HepG2 (cell line): Measurements from ENCODE around the gene TRMT6. TPM values are rescaled to one million over a fixed set of nuclear protein-coding genes. Genes with fewer than 3 reads are reported as not detected.

Source experiments
- ATAC-seq: fragments of 200-7000 bp; cut with Tn5 transposase; 3 replicates; pipeline ENCODE4 v1.9.1; 2020; ENCODE audit warnings: mild to moderate bottlenecking, moderate library complexity
- BruUV-seq: library from RNA; stranded (reverse); fragments of 400-500 nt; replicated peaks from 2 replicates; lab custom pipeline; 2021; lab: Mats Ljungman, UMichigan
- CTCF ChIA-PET: fragments of 300-600 bp; formaldehyde crosslinking; extraction: SDS; loops from one replicate; lab custom pipeline; 2021; ENCODE audit warnings: low total read pairs, inconsistent platforms, low intra/inter-chr PET ratio; lab: Yijun Ruan, JAX
- POLR2A ChIA-PET: fragments of 350-600 bp; sonication (Branson Sonifier 250); formaldehyde crosslinking; loops from one replicate; lab custom pipeline; 2020; ENCODE audit warnings: antibody characterized with exemption, inconsistent platforms; lab: Yijun Ruan, JAX
- DNase-seq: peaks from one replicate; pipeline ENCODE4 v3.0.0-alpha.2; 2015; ENCODE audit warnings: low spot score
- FAIRE-seq: peaks from 3 replicates; lab custom pipeline; 2011; peaks lifted over from hg19 to GRCh38; lab: Jason Lieb, UNC
- H2AFZ ChIP-seq: one replicate; pipeline ENCODE4 v1.6.1; 2011; ENCODE audit warnings: low read length, inconsistent platforms
- H3K27ac ChIP-seq: fragments of 300-600 bp; 3 replicates; pipeline ENCODE4 v1.8.0; 2011; ENCODE audit warnings: mixed run types, mild to moderate bottlenecking, mixed read lengths, low read length, inconsistent platforms; ENCODE audit not compliant: insufficient read depth; ENCODE audit errors: extremely low read length
- H3K27me3 ChIP-seq, 2 experiments: fragments of 200-600 bp in 1 of 2; 2 replicates in 1 of 2; 3 replicates in 1 of 2; pipeline versions ENCODE4 v1.6.0 to v1.8.0; 2011; ENCODE audit warnings: low read length in 2 of 2, mild to moderate bottlenecking in 2 of 2, moderate library complexity in 2 of 2, inconsistent platforms in 1 of 2; ENCODE audit not compliant: insufficient read depth in 2 of 2, control insufficient read depth in 1 of 2
- H3K36me3 ChIP-seq, 2 experiments: fragments of 200-600 bp in 1 of 2; replicated peaks in 1 of 2; 2 replicates in 1 of 2; 3 replicates in 1 of 2; pipeline versions ENCODE4 v1.5.1 to v1.8.0; 2011; ENCODE audit warnings: low read length in 2 of 2, inconsistent platforms in 1 of 2; ENCODE audit not compliant: insufficient read depth in 2 of 2, control insufficient read depth in 1 of 2
- H3K4me1 ChIP-seq: 2 replicates; pipeline ENCODE4 v1.5.1; 2012; ENCODE audit warnings: low read length, inconsistent platforms; ENCODE audit not compliant: insufficient read depth
- H3K4me2 ChIP-seq: 2 replicates; pipeline ENCODE4 v1.6.0; 2011; ENCODE audit warnings: low read depth, low read length, inconsistent platforms
- H3K4me3 ChIP-seq, 3 experiments: fragments of 200-600 bp in 1 of 3; sonication (generic), shearing (Covaris generic) in 1 of 3; replicated peaks in 1 of 3; 2 replicates each; pipeline ENCODE4 v1.5.1; 2011 to 2016; ENCODE audit warnings: low read length in 3 of 3, inconsistent platforms in 2 of 3, low read depth in 2 of 3, mild to moderate bottlenecking in 2 of 3, control low read depth in 1 of 3, mixed read lengths in 1 of 3; ENCODE audit not compliant: insufficient read depth in 1 of 3
- H3K79me2 ChIP-seq: one replicate; pipeline ENCODE4 v1.6.1; 2011; ENCODE audit warnings: low read length, inconsistent platforms; ENCODE audit not compliant: insufficient read depth
- H3K9ac ChIP-seq: 2 replicates; pipeline ENCODE4 v1.6.0; 2011; ENCODE audit warnings: mild to moderate bottlenecking, low read depth, low read length, inconsistent platforms; ENCODE audit not compliant: insufficient read depth
- H3K9me3 ChIP-seq: 2 replicates; pipeline ENCODE4 v1.5.1; 2012; ENCODE audit warnings: mild to moderate bottlenecking, low read length
- H4K20me1 ChIP-seq: 2 replicates; pipeline ENCODE4 v1.6.0; 2011; ENCODE audit warnings: inconsistent platforms, mild to moderate bottlenecking, low read length, moderate library complexity; ENCODE audit not compliant: insufficient read depth
- GTF2F1 ChIP-seq: fragments of 150-350 bp; IDR thresholded peaks from 2 replicates; pipeline ENCODE4 v1.6.1; 2014; ENCODE audit warnings: low read length
- HINFP ChIP-seq: sonication (generic); formaldehyde crosslinking; IDR thresholded peaks from 2 replicates; pipeline ENCODE4 v1.4.0; 2020; ENCODE audit warnings: low read depth, mild to moderate bottlenecking, missing genetic modification reagents
- JUN ChIP-seq: sonication (generic); formaldehyde crosslinking; IDR thresholded peaks from 2 replicates; pipeline ENCODE4 v1.4.0; 2020; ENCODE audit warnings: mild to moderate bottlenecking, missing genetic modification reagents
- NR2F6 ChIP-seq, 2 experiments: IDR thresholded peaks; 2 replicates each; pipeline ENCODE4 v1.6.1; 2016; ENCODE audit warnings: antibody characterized with exemption in 1 of 2, mild to moderate bottlenecking in 1 of 2
- PHF5A ChIP-seq: IDR thresholded peaks from one replicate; pipeline ENCODE4 v1.6.1; 2018; ENCODE audit warnings: low read depth, missing genetic modification reagents; ENCODE audit not compliant: unreplicated experiment
- PRMT3 ChIP-seq: sonication (generic); formaldehyde crosslinking; IDR thresholded peaks from 2 replicates; pipeline ENCODE4 v1.8.1; 2022; ENCODE audit warnings: low read depth, mild to moderate bottlenecking, moderate library complexity, missing genetic modification reagents, borderline replicate concordance
- SATB2 ChIP-seq: sonication (generic); formaldehyde crosslinking; IDR thresholded peaks from 2 replicates; pipeline ENCODE4 v1.5.0; 2020; ENCODE audit warnings: missing genetic modification reagents
- SNRNP70 ChIP-seq: fragments of 200-400 bp; formaldehyde crosslinking; IDR thresholded peaks from 2 replicates; pipeline ENCODE4 v1.6.1; 2017; ENCODE audit warnings: mild to moderate bottlenecking, low read depth, low read length, moderate library complexity
- SOX5 ChIP-seq: IDR thresholded peaks from 2 replicates; pipeline ENCODE4 v1.6.1; 2016; ENCODE audit warnings: borderline replicate concordance
- WGBS: methylation state at CpG from one replicate; pipeline ENCODE4 v1.1.6; 2017; ENCODE audit warnings: low lambda C conversion rate; 5-methylcytosine and 5-hydroxymethylcytosine counted together
- in situ Hi-C: cut with HindIII; loops from 2 replicates; pipeline ENCODE4 v1.10.0; 2017; ENCODE audit warnings: low pct_unique_long_range_greater_than_20kb; ENCODE audit not compliant: extremely low pct_ligation_motif_present
- intact Hi-C: fragments of 100-400 bp; cut with micrococcal nuclease; formaldehyde crosslinking; loops from one replicate; pipeline ENCODE4 v1.10.0; 2022; ENCODE audit not compliant: unreplicated experiment
- polyA plus RNA-seq, 8 experiments: library from polyadenylated mRNA; depleted of rRNA in 3 of 8; stranded (reverse) in 7 of 8; unstranded in 1 of 8; fragments of >200 nt; fragmentation: Illumina TruSeq in 4 of 8; extraction: Trizol in 4 of 8; gene quantifications; 2 replicates each; pipeline versions ENCODE4 v1.2.1 to v1.2.3, GENCODE V29; 2011 to 2016; ENCODE audit warnings: low read depth in 4 of 8, missing spikeins in 1 of 8, mixed read lengths in 1 of 8; ENCODE audit not compliant: insufficient read depth in 1 of 8
- total RNA-seq, 5 experiments: library from RNA; depleted of rRNA; stranded (reverse); fragments of >200 nt; fragmentation: Illumina TruSeq; extraction: Trizol; gene quantifications; 2 replicates each; pipeline ENCODE4 v1.2.3, GENCODE V29; 2016; ENCODE audit warnings: low read depth in 1 of 5
- TF ChIP-seq, protein P1 (sequence below), 2 experiments: IDR thresholded peaks; 2 replicates each; pipeline ENCODE4 v1.6.1; 2011 to 2012; ENCODE audit warnings: low read length in 2 of 2, borderline replicate concordance in 1 of 2, low read depth in 1 of 2, mild to moderate bottlenecking in 1 of 2, moderate library complexity in 1 of 2

TRMT6 gene
- total and polyA plus RNA-seq, 2 of the 13 experiments (the other 11 are each of a cell fraction or from before 2014, with no cell fraction given) = 10.5 to 37.8 TPM

- BruUV-seq = no TSS peak
- FAIRE-seq (no peak), DNase-seq (no peak), ATAC-seq (no peak)
- H3K4me3 ChIP-seq = no peak overlapping the region
- H3K36me3 ChIP-seq = peaks cover 18 to 68% of the 10 kb centered on the region in 2 experiments
- intact Hi-C loops = no loop called here
- H3K4me2 ChIP-seq = no peak overlapping the region
- no peaks in the 10 kb centered on the region for H3K27me3 ChIP-seq
- no peak overlapping the region for H3K27ac ChIP-seq
- 94% methylated on average over 6 of the region's 6 CpGs for WGBS
- no peak overlapping the region for H2AFZ ChIP-seq
- in situ Hi-C loops = no loop called here
- H3K9ac ChIP-seq = no peak overlapping the region
- TF ChIP-seq JUN (CRISPR knock-in tag) (no peak), HINFP (CRISPR knock-in tag) (no peak), NR2F6 (IDR thresholded peaks at IDR 0.05) (no peak), NR2F6 (CRISPR knock-in tag; IDR thresholded peaks at IDR 0.05) (no peak), SATB2 (CRISPR knock-in tag) (no peak), SOX5 (CRISPR knock-in tag) (no peak), SNRNP70 (no peak), GTF2F1 (no peak), PRMT3 (no peak), PHF5A (no peak)
- TF ChIP-seq, protein P1, sequence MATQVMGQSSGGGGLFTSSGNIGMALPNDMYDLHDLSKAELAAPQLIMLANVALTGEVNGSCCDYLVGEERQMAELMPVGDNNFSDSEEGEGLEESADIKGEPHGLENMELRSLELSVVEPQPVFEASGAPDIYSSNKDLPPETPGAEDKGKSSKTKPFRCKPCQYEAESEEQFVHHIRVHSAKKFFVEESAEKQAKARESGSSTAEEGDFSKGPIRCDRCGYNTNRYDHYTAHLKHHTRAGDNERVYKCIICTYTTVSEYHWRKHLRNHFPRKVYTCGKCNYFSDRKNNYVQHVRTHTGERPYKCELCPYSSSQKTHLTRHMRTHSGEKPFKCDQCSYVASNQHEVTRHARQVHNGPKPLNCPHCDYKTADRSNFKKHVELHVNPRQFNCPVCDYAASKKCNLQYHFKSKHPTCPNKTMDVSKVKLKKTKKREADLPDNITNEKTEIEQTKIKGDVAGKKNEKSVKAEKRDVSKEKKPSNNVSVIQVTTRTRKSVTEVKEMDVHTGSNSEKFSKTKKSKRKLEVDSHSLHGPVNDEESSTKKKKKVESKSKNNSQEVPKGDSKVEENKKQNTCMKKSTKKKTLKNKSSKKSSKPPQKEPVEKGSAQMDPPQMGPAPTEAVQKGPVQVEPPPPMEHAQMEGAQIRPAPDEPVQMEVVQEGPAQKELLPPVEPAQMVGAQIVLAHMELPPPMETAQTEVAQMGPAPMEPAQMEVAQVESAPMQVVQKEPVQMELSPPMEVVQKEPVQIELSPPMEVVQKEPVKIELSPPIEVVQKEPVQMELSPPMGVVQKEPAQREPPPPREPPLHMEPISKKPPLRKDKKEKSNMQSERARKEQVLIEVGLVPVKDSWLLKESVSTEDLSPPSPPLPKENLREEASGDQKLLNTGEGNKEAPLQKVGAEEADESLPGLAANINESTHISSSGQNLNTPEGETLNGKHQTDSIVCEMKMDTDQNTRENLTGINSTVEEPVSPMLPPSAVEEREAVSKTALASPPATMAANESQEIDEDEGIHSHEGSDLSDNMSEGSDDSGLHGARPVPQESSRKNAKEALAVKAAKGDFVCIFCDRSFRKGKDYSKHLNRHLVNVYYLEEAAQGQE (IDR thresholded peaks at IDR 0.05; ENCODE audit: borderline replicate concordance in 1 of 2, low read depth in 1 of 2, low read length in 2 of 2) = no peak
- TF ChIP-seq, all 625 proteins: peak for 0
- ChIA-PET CTCF (no interaction called here), POLR2A (no interaction called here)
- Histone ChIP-seq H3K9me3 (no peaks in the 10 kb centered on the region), H4K20me1 (no peaks in the 10 kb centered on the region), H3K4me1 (no peaks in the 10 kb centered on the region), H3K79me2 (no peaks in the 10 kb centered on the region)
Measured at GRCh38 chr20:5967469-5967868, 17.1 kb upstream of the TRMT6 start.
